ENCODE results near the gene VENTX.

VENTX gene

DNA sequence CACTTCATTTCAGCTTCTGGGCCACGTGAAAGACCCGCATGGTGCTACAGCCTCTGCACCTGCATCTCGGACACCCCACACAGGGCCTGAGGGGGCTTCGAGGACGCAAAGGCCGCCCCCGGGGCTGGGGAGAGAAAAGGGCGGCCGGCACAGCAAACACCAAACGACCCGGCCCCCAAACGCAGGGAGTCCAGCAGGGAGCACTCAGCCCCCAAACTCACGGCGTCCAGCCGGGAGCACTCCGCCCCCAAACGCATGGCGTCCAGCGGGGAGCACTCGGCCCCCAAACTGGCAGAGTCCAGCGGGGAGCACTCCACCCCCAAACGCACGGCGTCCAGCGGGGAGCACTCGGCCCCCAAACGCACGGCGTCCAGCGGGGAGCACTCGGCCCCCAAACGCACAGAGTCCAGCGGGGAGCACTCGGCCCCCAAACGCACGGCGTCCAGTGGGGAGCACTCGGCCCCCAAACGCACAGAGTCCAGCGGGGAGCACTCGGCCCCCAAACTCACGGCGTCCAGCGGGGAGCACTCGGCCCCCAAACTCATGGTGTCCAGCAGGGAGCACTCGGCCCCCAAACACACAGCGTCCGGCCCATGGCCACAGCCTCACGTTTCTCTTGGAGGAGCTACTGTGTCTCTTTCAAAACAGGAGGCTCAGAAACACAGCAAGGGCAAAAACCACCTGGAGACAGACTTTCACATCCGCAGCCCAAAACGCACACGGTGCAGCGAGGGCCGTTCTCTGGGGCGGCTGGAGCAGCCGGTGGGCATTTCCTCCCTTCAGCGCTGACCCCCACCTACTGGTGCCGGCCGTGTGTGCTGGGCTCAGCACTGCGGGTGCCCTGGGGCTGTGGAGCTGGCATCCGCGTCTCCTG lies 34.6 kb upstream of the VENTX start:
- DNase-seq: no peak

- DNase-seq: no peak
These were observed 33.9 kb upstream of the VENTX start for GRCh38 chr10:133203652-133204195.

GRCh38 chr10:133204226-133205015 lies 33.2 kb upstream of the VENTX start:
- DNase-seq: no peak

DNA sequence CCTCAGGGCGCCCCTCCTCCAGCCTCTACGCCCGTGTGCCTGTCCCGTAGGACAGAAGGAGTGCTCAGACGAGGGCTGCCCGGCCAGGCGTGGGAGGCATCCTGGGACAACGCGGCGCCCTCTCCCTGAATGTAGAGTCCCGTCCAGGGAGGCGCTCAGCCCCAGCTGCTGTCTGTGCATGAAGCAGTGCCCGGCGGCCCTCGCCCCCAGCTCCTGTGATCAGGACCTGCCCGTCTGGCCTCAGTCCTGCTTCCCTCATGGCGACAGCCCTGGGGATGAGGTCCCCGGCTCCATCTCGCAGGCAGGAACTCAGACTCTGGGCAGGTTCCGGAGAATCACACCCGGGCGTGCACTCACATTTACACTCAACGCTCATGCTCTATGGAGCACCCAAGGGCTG lies 32.5 kb upstream of the VENTX start:
- no peak for DNase-seq

DNA sequence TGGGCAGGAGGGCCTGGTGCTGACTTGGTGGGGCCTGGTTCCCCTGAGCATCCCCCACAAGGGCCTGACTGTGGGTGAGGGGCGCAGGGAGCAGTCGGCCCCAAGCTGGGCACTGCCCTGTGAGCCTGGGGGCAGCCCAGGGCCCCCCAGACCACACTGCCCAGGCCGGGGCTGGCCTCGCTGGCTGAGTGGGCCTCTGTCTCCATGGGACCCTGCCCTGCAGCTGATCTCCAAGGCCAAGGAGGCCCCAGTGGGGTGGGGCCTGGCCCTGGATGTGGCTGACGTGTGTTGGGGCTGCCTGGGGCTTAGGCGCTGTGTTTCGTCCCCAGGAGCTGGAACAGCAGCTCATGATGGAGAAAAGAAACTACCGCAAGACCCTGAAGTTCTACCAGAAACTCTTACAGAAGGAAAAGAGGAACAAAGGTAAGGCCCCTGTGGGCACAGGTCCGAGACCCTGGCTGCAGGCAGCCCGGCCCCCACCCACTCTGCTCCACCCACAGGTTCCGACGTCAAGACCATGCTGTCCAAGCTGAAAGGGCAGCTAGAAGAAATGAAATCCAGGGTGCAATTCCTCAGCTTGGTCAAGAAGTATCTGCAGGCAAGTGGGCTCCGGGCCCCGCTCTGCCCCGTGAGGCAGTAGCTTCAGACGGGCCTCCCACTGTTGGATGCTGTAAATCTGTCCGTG lies 31.2 kb upstream of the VENTX start:
- no peak for DNase-seq

GRCh38 chr10:133207041-133207600 lies 30.5 kb upstream of the VENTX start:
- no peak for DNase-seq

GRCh38 chr10:133207627-133208026 lies 30.0 kb upstream of the VENTX start:
- no peak for DNase-seq

DNA sequence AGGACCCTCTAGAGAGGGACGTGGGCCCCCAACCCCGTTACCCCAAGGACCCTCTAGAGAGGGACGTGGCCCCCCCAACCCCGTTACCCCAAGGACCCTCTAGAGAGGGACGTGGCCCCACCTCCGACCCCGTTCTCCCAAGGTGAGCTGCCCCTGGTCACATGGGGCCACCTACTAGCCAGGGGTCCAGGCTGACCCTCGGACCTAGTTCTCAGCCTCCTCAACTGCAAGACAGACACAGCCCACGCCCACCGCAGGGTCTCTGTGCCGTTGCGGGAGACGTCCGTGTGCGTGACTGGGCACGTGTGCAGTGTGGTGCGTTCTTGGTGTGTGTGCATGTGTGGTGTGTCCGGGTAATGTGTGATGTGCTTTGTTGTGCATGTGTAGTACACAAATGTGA lies 29.2 kb upstream of the VENTX start:
- no peak for DNase-seq

GRCh38 chr10:133209117-133209516 lies 28.5 kb upstream of the VENTX start:
- no peak for DNase-seq

- no peak for DNase-seq
These were observed 28.0 kb upstream of the VENTX start for GRCh38 chr10:133209641-133210040.

DNA sequence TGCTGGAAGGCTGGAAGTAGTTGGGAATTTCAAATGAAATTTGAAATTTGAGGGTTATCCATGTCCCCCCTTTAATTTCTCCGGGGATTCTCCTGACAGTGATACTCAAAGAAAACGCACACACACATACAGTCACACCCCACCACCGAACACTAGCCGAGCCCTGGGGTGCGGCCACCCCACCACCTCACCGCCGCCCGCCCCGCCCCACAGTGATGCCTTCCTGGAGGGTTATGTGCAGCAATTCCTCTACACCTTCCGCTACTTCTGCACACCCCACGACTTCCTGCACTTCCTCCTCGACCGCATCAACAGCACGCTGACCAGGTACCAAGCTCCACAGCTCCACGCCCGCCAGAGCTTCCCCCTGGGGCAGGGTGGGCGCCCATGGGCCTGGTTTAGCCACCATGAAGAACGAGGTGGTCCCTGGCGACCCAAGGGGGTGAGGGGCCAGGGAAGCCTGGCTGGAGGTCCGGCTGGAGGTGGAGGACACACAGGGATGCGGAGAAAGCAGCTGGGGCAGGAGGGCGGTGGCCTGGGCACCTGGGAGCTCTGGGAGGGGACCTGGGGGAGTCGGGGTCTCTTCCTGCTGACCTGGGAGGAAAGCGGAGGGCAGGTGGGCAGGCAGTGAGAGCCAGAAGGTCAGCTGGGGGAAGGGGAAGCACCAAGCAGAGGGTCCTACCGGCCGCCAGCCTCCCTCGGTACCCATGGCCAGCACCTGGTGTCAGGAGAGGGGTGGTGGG lies 27.1 kb upstream of the VENTX start:
- no peak for DNase-seq

DNA sequence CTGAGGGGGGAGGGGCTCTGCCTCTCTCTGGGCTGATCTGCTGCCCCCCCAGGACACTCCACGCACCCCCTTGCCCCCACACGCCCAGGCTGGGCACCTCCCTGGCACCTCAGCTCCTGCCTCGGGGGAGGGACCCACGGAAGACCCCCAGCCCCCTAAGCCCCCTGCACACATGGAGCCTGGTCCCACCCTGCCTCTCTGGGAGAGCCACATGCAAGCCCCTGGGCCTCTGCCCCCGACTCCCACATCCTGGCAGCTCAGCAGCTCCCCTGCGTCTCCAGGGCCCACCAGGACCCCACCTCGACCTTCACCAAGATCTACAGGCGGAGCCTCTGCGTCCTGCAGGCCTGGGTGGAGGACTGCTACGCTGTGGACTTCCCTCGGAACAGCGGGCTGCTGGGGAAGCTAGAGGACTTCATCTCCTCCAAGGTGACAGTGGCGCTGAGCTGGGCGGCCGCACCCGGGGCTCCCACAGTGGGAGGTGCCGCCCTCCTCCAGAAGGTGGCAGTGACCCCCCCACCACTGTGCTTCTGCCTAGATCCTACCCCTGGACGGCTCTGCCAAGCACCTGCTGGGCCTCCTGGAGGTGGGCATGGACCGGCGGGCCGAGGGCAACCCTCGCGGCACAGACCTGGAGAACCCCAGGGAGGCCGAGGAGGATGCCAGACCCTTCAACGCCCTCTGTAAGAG lies 26.4 kb upstream of the VENTX start:
- DNase-seq: no peak

DNA sequence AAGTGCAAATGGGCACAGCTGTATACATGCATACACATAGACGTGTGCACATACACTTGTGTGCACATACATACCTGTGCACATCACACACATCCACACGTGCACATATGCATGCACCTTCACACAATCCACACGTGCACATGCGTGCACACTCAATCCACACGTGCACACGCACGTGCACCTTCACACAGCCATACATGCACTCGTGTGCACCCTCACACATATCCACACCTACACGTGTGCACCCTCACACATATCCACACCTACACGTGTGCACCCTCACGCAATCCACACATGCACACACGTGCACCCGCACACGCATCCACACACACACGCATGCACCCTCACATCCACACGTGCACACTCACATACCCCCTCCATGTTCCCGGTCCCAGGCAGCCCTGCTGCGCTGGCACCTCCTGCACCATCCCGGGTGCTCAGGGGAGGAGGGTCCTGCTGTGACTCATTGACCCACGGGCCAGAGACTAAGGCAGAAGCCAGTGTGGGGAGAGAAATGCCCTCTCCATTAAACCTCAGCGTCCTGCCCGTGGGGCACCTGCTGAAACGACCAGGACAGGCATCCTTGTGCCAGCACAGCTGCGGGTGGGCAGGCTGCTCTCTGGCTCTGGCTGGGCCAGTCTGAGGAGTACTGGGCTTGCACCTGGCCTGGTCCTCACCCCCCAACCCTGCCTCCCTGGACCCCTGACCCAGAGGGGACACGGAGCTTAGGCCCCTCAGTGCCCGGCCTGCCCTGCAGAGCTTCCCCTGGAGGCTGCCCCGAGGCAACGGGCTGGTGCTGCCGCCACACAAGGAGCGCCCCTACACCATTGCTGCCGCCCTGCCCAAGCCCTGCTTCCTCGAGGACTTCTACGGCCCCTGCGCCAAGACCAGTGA lies 25.4 kb upstream of the VENTX start:
- no peak for DNase-seq

- no peak for DNase-seq
These were observed 24.7 kb upstream of the VENTX start for GRCh38 chr10:133212853-133213494.

DNA sequence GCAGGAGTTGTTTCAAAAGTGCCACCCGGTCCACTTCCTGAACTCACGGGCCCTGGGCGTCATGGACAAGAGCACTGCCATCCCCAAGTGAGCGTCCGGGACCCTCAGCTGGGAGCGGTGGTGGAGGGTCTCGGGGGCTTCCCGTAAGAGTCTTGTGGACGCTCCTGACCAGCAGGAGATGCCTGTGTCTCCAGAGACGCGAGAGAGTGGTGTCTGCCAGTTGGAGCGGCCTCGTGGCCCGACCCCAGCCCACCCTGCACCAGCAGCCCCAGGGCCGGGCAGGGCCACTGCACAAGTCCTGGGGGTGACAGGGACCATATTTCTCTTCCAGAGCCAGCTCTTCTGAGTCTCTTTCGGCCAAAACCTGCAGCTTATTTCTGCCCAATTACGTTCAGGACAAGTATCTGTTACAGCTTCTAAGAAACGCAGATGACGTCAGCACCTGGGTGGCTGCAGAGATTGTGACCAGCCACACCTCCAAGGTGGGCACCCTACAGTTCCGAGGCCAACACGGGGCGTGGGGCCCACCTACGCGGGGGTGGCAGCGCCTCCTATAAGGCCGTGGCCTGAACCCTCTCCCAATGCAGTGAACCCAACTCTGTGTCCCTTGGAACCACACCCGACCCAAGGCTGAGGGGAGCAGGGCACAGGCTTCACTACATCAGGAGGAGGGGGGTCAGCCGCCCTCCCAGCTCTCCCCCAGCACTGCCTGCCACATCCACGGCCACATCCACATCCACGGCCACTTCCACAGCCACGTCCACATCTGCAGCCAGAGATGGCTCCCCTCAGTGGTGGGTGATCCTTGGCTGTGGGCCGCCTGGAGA lies 23.8 kb upstream of the VENTX start:
- no peak for DNase-seq

- no peak for DNase-seq
These were observed 22.9 kb upstream of the VENTX start for GRCh38 chr10:133214468-133215410.

DNA sequence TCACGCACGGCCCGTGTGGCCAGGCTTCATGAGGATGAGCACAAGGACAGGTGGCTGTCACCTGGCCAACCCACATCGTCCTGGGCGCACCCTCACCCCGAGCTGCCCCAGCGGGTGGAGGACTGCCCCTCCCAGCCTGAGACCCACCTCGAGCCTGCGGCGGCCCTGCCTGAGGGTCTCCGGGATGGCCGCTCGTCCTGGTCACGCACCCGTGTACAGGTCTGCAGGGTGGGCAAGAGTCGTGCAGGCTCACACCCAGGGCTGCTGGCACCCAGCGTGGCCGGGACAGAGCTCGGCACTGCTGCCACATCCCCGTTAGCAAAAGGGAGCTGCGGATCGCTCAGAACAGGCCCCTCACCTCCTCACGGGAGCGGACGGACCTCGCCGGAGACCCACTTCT lies 22.1 kb upstream of the VENTX start:
- DNase-seq: no peak

DNA sequence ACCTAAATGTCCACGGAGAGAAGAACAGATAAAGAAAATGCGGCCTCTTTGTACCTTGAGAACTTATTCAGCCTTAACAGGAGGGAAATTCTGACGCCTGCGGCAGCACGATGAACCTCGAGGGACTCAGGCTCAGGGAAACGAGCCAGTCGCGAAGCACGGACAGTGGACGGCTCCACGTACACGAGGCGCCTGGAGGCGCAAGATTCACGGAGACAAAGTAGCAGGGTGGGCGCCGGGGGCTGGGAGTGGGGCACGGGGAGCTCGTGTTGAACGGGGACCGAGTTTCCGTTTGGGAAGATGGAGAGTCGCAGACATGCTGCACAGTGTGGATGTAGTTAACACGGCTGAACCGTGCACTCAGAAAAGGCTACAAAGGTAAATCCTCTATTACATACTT lies 20.9 kb upstream of the VENTX start:
- DNase-seq: no peak
